C4-2B (cell line): ENCODE results near the gene SAP30BP.

ENCODE experiments used
- CTCF ChIP-seq: fragments of 450-650 bp; conservative IDR thresholded peaks from 2 replicates; pipeline ENCODE4 v1.5.1; 2017; ENCODE audit warnings: mild to moderate bottlenecking
- ZFX ChIP-seq: fragments of 450-650 bp; IDR thresholded peaks from 2 replicates; pipeline ENCODE4 v1.6.1; 2017

GRCh38 chr17:75645889-75646637 is 21.1 kb upstream of the SAP30BP start:
- TF ChIP-seq CTCF (no peak), ZFX (no peak)
